ENCODE results near the gene PEX7. TPM values are rescaled to one million over a fixed set of nuclear protein-coding genes. Genes with fewer than 3 reads are reported as not detected.
A peak's percentile ranks its signal among the peaks of the same experiment; 100 is the strongest.

The PEX7 gene
- total RNA-seq, 2 donors from 2014 or later = 8.9 to 17.9 TPM

- Histone ChIP-seq H3K4me3 (no peak overlapping the region), H3K36me3 (replicated peaks in 1 of 2; ENCODE audit: insufficient read depth in 1 of 2, low read depth in 2 of 2) (no peaks in the 10 kb centered on the region), H3K4me1 (peaks cover 45% of the 10 kb centered on the region), H3K9me3 (no peaks in the 10 kb centered on the region), H3K27ac (peak overlapping the region in 1 of 4 donors; percentile 32), H3K27me3 (no peaks in the 10 kb centered on the region)
- intact Hi-C loops (cut with DNase I) = no loop called here
- peak; percentile 63 for ATAC-seq
- DNase-seq = no peak
- WGBS, 2 donors = 63 to 67% methylated on average over 3 of the region's 3 CpGs
- TF ChIP-seq CTCF (IDR thresholded peaks at IDR 0.05) (no peak), POLR2A (IDR thresholded peaks at IDR 0.05) (no peak)
Observed at GRCh38 chr6:136886091-136886490, 63.7 kb downstream of the PEX7 start.

- TF ChIP-seq POLR2A (IDR thresholded peaks at IDR 0.05) (no peak), CTCF (IDR thresholded peaks at IDR 0.05) (no peak)
Observed at GRCh38 chr6:136887953-136888352, 65.6 kb downstream of the PEX7 start.

GRCh38 chr6:136889271-136890193 is 67.1 kb downstream of the PEX7 start:
- no peak overlapping the region for H3K4me3 ChIP-seq

More at GRCh38 chr6:136887953-136888352, 65.6 kb downstream of the PEX7 start:
- intact Hi-C loops (cut with DNase I) = no loop called here
- WGBS, 2 donors = 0 to 8% methylated on average over 1 of the region's 1 CpG
- peak overlapping the region in 1 of 4 donors; percentile 11 for H3K27ac ChIP-seq
- H3K27me3 ChIP-seq = no peaks in the 10 kb centered on the region
- no peaks in the 10 kb centered on the region for H3K9me3 ChIP-seq
- no peak overlapping the region for H3K4me3 ChIP-seq
- peaks cover 37% of the 10 kb centered on the region for H3K4me1 ChIP-seq
- DNase-seq = no peak
- no peak for ATAC-seq
- H3K36me3 ChIP-seq (replicated peaks in 1 of 2; ENCODE audit: insufficient read depth in 1 of 2, low read depth in 2 of 2) = no peaks in the 10 kb centered on the region

GRCh38 chr6:136890194-136890839 is 67.9 kb downstream of the PEX7 start:
- 23 to 40% methylated on average over 4 of the region's 4 CpGs for WGBS, 2 donors

More at GRCh38 chr6:136889271-136890193, 67.1 kb downstream of the PEX7 start:
- Histone ChIP-seq H3K4me1 (peaks cover 31% of the 10 kb centered on the region), H3K36me3 (replicated peaks in 1 of 2; ENCODE audit: insufficient read depth in 1 of 2, low read depth in 2 of 2) (no peaks in the 10 kb centered on the region), H3K9me3 (no peaks in the 10 kb centered on the region), H3K27me3 (no peaks in the 10 kb centered on the region), H3K27ac (peak overlapping the region in 3 of 4 donors; percentile 11 to 67 (median 28))
- DNase-seq (peak in 3 of 4 donors; percentile 13 to 27 (median 16)), ATAC-seq (peak; percentile 78)
- TF ChIP-seq POLR2A (IDR thresholded peaks at IDR 0.05) = no peak
- WGBS, 2 donors = 22 to 34% methylated on average over 6 of the region's 6 CpGs
- intact Hi-C loops (cut with DNase I) = no loop called here

More at GRCh38 chr6:136890194-136890839, 67.9 kb downstream of the PEX7 start:
- DNase-seq = no peak
- intact Hi-C loops (cut with DNase I) = no loop called here
- TF ChIP-seq POLR2A (IDR thresholded peaks at IDR 0.05) (no peak), CTCF (IDR thresholded peaks at IDR 0.05) (no peak)
- Histone ChIP-seq H3K4me1 (peaks cover 31% of the 10 kb centered on the region), H3K4me3 (no peak overlapping the region), H3K9me3 (no peaks in the 10 kb centered on the region), H3K27ac (peak overlapping the region in 3 of 4 donors; percentile 11 to 67 (median 28)), H3K27me3 (no peaks in the 10 kb centered on the region), H3K36me3 (replicated peaks in 1 of 2; ENCODE audit: insufficient read depth in 1 of 2, low read depth in 2 of 2) (no peaks in the 10 kb centered on the region)
- no peak for ATAC-seq
